A549 treated with dexamethasone at 1 μM for 4 hours (cell line): ENCODE results near the gene NUP210L. TPM values are rescaled to one million over a fixed set of nuclear protein-coding genes. Genes with fewer than 3 reads are reported as not detected.

Experiments used
- total RNA-seq: library from RNA; stranded (reverse); fragments of 200-300 nt; extraction: Qiagen RNA extraction; gene quantifications from 5 replicates; pipeline ENCODE4 v1.2.3, GENCODE V29; 2022

Gene NUP210L
- 0.02 to 0.06 TPM in 2 of 5 replicates, not detected in the others for total RNA-seq

DNA sequence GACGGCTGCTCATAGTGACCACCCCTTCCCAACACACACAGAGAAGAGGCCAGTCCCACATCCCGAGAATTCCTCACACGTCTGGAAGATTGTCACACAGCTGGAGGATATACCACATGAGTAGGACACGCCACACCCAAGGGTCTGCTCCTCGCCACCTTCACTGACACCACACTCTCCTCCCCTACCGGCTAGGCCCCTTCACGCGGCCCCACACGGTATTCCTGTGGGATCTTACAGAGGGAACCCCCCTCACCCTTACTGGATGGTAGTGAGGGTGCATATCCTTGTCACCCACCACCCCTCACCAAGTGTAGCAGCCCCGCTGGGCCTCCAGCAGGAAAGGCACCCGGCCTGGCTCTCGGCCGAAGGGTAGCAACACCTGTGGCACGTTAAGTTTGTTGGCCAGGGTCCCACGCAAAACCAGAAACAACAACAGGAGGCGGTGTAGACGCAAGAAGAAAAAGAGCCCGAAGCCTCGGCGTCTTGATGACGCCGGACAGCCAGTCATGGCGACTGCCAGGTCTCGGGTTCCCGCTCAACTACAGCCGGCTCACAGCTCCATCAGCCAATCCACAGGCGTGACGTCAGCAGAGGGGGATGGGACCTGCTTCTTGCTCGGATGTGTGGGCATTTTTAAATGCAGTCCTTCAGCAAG, at the start of gene NUP210L:
Gene NUP210L (minus strand): TSS at position 540 of the 658 bp plus-strand sequence.

DNA sequence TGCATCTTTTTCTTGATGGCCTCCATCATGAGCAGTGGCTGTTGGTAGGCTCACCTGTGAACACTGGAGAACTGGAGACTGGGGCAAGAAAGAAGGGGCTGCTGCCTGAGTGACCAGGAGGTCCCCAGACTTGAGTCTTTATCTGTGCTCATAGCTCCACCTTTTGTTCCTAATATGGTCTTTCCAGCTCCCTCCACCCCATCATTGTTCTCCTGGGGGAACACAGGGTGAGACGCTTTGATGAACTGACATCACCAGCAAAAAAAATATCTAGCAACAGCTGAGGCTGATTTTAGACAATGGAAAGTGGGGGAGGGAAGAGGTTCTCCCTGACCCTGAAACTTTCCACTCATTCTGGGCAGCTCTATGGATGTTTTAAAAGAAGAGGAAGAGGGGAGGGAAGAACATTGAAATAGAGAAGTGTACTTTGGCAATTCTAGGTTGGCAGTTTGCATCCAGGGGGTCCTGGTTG, 37.2 kb upstream of the NUP210L start, which contains the start of gene TPM3:
Gene TPM3 (minus strand): TSS at position 111 of the 472 bp plus-strand sequence. CDS start 82 bp downstream, at position 29.

DNA sequence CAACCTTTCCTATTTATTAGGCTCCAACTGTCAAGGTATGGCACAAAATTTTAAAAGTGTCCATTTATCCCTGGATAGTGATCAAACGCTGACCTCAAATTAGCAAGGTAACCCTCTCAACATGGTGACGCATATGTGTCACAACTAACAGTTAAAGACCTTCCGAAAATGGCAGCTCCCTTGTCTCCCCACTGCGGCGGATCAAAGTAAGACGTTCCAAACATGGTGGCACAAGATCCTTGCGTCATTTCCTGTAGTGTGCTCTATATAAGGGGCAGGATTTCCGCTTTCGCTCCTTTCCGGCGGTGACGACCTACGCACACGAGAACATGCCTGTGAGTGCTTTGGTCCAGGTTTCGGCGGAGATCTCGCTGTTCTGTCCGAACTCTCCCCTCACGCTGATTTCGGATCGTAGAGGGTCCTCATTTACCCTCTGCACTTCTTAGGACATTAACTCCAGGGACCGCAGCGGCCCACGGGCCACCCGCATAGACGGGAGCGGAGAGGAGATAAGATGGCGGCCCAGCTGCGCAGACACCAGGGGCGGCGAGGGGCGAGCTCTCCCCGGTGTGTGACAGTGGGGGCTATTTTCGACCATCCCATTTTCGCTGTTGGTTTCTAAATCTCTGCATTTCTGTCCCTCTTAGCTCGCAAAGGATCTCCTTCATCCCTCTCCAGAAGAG, 164.3 kb downstream of the NUP210L start, which contains the start of gene RPS27:
Gene RPS27 (plus strand): TSS at position 295 of the 683 bp plus-strand sequence. CDS start 35 bp downstream, at position 330.

DNA sequence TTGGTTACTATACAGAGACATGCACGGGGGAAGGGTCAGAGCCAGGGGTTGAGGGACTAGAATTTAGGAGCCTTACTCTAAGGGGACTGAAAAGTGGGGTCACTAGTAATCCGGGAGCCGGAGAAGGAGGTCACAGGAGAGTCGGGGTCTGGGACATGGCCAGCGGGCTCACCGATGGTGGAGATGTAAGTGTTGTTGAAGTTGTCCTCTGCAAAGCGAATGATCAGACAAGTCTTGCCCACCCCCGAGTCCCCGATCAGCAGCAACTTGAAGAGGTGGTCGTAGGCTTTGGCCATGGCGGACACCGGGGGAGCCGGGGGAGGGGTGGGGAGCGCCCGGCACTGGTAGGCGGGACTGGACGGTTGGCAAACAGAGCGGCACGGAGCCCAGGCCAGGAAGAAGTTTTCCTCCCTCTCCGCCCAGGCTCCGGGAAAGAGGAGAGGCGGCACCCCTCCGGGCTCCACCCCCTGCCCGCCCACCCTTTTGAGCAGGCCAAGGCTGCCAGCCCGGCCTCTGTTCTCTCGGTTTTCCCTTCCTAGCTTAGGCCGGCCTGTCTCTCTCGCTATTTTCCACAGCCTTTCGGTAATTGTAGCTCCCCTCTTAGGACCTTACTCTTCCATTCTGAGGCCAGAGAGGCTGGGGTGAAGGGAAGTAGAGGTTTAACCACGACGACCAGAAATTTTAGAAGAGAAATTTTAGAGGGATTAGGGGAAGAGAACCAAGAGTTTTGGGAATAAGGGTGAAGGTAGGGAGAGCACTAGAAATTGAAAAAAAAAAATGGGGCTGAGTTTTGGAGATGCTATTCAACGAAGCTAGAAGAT, 168.7 kb downstream of the NUP210L start, which contains the start of gene RAB13:
Gene RAB13 (minus strand): TSS at position 399 of the 821 bp plus-strand sequence. CDS start 103 bp downstream, at position 296.

DNA sequence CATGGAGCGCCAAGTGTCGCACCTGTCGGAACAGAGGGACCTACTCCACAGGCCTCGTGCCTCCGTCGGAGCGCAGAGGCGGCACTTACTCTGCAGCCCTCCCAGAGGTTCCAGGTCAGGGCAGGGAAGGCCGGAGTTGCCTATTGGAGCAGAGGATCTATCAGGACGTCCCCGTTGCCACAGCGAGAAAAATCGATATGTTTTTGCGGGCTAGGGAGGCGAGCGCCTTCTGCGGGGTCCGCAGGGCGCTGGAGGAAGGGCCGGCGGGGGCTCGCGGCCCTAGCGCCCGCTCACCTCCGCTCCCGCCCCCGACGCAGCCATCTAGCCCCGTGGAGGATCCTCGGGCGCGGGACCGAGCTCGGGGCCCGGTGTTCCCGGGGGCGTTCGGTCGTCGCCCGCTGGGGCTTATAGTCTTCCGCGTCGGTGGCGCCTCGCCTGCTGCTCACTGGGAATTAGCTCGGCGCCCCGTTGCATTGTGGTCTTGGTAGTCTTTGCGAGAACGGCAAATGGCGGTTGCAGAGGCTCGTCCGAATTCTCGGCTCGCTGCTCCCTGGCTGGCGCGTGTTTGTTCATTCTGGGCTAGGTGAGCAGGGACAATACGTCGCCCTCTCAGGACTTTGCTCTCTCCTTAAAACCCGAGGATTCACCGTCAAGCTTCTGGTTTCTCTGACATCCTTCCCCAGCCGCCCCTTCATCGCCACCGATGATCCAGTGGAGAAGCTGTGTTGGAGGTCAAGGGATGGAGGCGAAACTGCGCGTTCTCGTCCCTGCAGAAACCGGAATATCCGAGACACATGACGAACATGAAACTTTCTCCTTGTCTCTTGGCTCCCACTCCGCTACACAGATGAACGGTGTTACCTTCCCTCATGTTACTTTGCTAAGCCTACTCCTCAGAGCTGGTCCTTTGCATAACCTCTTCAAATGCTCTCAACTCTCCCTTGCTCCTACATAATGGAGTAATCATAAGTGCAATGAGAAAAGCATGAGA, 177.3 kb downstream of the NUP210L start, which contains the start of gene JTB:
Gene JTB (minus strand): TSS at position 425 of the 991 bp plus-strand sequence. CDS start 422 bp downstream, at position 3.

DNA sequence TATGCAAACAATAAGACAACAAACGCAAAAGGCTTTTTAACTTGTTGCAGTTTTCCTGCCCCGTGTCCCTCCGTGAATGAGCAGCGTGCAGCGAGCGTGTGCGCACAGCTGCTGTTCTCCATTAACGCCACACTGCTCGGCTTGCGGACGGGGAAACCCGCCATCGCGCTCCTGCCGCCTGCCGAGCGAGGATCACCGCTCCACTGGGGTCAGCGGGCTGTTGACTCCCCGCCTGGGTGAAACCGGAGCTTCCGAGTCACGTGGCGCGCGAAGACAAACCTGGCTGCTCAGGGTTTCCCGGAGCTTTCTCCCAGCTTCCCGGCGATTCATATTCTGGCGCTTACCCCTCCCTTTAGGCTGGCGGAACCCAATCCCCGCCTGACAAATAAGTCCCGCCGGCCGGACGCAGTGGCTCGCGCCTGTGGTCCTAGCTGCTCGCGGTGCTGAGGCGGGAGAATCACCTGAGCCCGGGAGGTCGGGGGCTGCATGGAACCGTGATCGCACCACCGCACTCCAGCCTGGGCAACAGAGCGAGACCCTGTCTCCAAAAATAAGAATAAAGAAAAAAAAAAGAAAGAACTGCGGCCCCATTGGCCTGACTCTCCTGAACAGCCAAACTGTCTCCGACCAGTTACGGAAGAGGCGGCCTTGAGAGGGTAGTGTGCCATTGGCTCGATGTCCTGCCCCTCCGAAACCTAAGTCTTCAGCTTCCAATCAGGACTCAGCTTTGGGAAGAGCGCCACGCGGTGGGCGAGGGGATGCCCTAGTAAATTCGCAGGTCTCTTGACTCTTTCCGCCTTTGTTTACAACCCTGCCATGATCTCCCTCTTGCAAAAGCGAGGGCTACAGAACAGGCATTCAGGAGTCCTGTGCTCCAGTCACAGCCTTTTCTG, 187.5 kb downstream of the NUP210L start, which contains the start of gene CREB3L4:
Gene CREB3L4 (plus strand): TSS at position 796 of the 893 bp plus-strand sequence. CDS start 624 bp downstream, outside the sequence.

DNA sequence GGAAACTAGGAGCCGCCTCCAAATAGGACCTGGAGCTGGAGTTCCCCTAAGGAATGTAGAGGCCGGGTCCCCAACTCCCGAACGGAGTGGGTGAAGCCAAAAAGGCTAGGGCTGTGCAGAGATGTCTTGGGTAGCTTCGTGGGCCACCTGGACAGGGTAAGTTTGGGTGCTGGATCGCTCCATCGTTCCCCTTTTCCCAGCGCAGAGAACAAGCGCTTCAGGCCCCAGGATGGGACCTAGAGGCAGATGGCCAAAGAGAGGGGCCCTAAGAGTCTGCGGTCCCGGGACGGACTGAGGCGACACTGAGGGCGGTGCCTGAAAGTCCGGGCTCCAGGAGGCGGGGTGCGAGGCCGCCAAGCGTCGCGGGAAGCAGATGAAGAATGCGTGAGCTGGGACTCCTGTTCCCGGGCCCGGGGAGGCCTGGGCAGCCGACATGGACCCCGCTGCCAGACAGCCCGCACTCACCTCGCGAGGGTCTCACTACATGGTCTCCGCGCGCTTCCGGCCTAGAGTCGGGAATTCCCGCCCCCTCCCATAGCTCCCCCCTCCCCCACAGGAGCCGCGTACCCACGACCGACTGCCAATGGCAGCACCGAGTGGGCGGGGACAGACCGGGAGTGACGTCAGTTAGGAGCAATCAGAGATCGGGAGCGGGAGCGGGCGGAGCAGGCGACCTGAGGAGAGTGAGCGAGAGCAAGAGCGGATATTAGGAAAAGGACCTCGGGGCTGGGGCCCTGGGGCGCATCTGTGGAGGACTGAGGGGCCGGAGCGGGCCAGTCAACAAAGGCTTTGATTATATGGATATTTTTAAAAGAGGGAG, 191.6 kb downstream of the NUP210L start, which contains the start of gene SLC39A1:
Gene SLC39A1 (minus strand): TSS at position 508 of the 820 bp plus-strand sequence. CDS start 822 bp downstream, outside the sequence.

DNA sequence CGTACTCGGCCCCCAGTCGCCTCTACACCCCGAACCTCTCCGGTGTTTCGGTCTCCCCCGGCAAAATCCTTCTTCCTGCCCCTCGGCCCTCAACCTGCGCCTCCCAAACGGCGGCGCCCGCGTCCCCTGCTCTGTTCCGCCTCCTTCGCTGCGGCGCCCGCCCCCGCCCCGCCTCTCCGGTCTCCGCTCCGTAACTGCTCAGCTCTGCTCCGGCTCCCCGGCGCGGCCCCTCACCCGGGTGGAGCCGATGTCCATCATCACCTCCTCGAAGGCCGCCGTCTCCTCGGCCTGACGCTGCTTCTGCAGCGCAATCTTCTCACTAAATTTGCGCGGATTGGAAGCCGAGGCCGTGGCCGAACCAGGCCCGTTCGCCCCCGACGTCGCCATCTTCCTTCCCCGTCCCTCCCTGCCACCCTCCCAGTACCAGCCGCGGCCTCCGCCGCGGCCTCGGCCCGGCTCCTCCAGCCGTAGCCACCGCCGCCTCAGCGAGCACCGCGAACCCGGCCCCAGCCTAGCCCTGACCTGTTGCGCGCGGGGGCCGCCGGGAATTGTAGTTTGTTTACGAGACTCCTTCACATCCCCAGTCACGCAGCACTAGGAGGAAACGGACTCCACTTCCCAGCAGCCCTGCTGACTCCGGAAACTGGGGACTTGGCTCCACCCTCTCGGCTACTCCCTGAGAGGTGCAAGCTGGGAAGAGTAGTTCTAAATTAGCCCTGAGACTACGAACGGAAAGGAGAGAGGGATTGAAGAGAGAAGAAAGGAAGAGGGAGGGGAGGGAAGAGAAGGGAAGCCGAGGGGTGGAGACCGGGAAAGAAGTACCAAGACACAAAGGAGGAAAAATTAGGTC, 196.5 kb downstream of the NUP210L start, which contains the start of gene CRTC2:
Gene CRTC2 (minus strand): TSS at position 502 of the 850 bp plus-strand sequence. CDS start 115 bp downstream, at position 387.

DNA sequence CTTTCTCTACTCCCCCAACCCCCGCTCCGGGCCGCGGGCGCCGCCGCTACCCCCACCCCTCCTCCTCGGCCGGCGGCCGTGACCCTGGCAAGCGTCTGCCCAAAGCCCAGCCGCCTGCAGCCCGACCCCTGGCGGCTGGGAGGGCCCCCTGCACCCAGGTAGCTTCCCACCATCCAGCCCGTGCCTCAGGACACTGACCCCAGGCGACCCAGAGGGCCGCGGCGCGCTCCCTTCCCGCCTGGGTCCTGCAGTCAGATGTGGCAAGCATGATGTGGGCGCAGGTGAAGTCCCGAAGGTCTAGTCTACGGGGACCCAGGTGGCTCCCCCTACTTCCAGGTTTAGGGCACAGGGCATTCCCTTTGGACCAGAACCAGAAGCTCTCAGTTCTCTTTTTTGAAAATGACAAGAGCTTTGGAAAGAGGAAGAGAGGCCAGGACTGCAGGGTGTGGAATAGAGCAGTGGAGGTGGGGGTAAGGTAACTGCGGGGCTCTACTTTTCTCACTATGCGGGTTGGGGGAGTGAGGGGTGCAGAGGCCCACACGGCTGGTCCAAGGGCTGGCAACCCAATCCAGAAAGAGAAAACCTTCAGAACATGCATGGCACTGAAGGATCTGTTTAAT, 208.1 kb downstream of the NUP210L start, which contains the start of gene DENND4B:
Gene DENND4B (minus strand): TSS at position 97 of the 620 bp plus-strand sequence. CDS start 2,344 bp downstream, outside the sequence.

Other genes with a start within 250 kb of the NUP210L start
- gene GATAD2B, start 232.1 kb downstream of the NUP210L start, total RNA-seq: 9.4 to 15.3 TPM (median 13.0 TPM) in 5 replicates
- gene DENND4B, start 208.4 kb downstream of the NUP210L start, total RNA-seq: 17.7 to 37.6 TPM (median 30.9 TPM) in 5 replicates
- 28.6 to 41.0 TPM (median 38.1 TPM) in 5 replicates for gene CRTC2, start 196.5 kb downstream of the NUP210L start, total RNA-seq
- gene SLC39A1, start 191.5 kb downstream of the NUP210L start, total RNA-seq: 151 to 158 TPM (median 154 TPM) in 5 replicates
- gene CREB3L4, start 187.2 kb downstream of the NUP210L start, total RNA-seq: 7.8 to 9.0 TPM (median 8.5 TPM) in 5 replicates
- gene JTB, start 177.4 kb downstream of the NUP210L start, total RNA-seq: 106 to 145 TPM (median 124 TPM) in 5 replicates
- 134 to 167 TPM (median 137 TPM) in 5 replicates for gene RAB13, start 168.7 kb downstream of the NUP210L start, total RNA-seq
- gene RPS27, start 164.3 kb downstream of the NUP210L start, total RNA-seq: 4,020 to 8,257 TPM (median 4,087 TPM) in 5 replicates
- gene TPM3, start 37.0 kb upstream of the NUP210L start, total RNA-seq: 480 to 593 TPM (median 541 TPM) in 5 replicates
- gene CFAP141, start 51.3 kb upstream of the NUP210L start, total RNA-seq: 0.34 TPM in 1 of 5 replicates, not detected in the others
- 91.5 to 130 TPM (median 125 TPM) in 5 replicates for gene UBAP2L, start 65.9 kb upstream of the NUP210L start, total RNA-seq
- gene HAX1, start 117.6 kb upstream of the NUP210L start, total RNA-seq: 94.7 to 110 TPM (median 97.8 TPM) in 5 replicates
- not detected in 5 replicates for gene AQP10, start 166.0 kb upstream of the NUP210L start, total RNA-seq
- 24.1 to 38.5 TPM (median 34.8 TPM) in 5 replicates for gene ATP8B2, start 170.5 kb upstream of the NUP210L start, total RNA-seq